Left lung (tissue), 10 donors: Measurements from ENCODE around the gene ARF4. TPM values are rescaled to one million over a fixed set of nuclear protein-coding genes. Genes with fewer than 3 reads are reported as not detected.

Experiments
- ATAC-seq: fragments of 200-7000 bp; cut with Tn5 transposase; one replicate; pipeline ENCODE4 v1.9.1; 2020; ENCODE audit warnings: moderate library complexity
- DNase-seq, 4 donors: peaks; one replicate each; pipeline ENCODE4 v3.0.0-alpha.2; 2013 to 2020
- H3K27ac ChIP-seq, 2 donors: fragments of 200-600 bp; sonication (generic) in 1 of 2; one replicate each; pipeline versions ENCODE4 v1.5.0 to v1.8.0; 2020 to 2021
- H3K27me3 ChIP-seq, 2 donors: fragments of 200-600 bp; sonication (generic) in 1 of 2; one replicate each; pipeline versions ENCODE4 v1.5.0 to v1.8.0; 2020 to 2021
- H3K36me3 ChIP-seq, 2 donors: fragments of 200-600 bp; sonication (generic) in 1 of 2; one replicate each; pipeline versions ENCODE4 v1.5.0 to v1.8.0; 2020 to 2021
- H3K4me1 ChIP-seq, 2 donors: fragments of 200-600 bp; one replicate each; pipeline ENCODE4 v1.8.0; 2021
- H3K4me3 ChIP-seq, 2 donors: fragments of 200-600 bp; sonication (generic) in 1 of 2; one replicate each; pipeline versions ENCODE4 v1.5.0 to v1.8.0; 2020 to 2021; ENCODE audit warnings: mild to moderate bottlenecking in 1 of 2
- H3K9me3 ChIP-seq, 2 donors: fragments of 200-600 bp; sonication (generic) in 1 of 2; one replicate each; pipeline versions ENCODE4 v1.5.0 to v1.8.0; 2020 to 2021
- CTCF ChIP-seq, 2 donors: fragments of 200-600 bp; sonication (generic) in 1 of 2; IDR thresholded peaks; one replicate each; pipeline versions ENCODE4 v1.5.0 to v1.8.0; 2021; ENCODE audit warnings: antibody characterized with exemption in 2 of 2
- intact Hi-C, 2 donors: fragments of 100-400 bp; cut with DNase I; formaldehyde crosslinking; loops; one replicate each; pipeline versions ENCODE4 v1.11.2 to v1.14.2; 2022
- polyA plus RNA-seq, 6 donors: library from polyadenylated mRNA; unstranded; fragments of 120-200 nt; gene quantifications; one replicate each; pipeline ENCODE4 v1.2.1, GENCODE V29; 2013; ENCODE audit not compliant: insufficient read length in 6 of 6
- total RNA-seq, 2 donors: library from RNA; stranded (reverse); fragmentation: NEBNext Ultra II Directional; extraction: Animal tissue kit (Norgen Biotek cat#: 25700); gene quantifications; one replicate each; pipeline ENCODE4 v1.2.1, GENCODE V29; 2021
- donor health status: DM: no; HTN: yes; CAD: no.
- donor health status: DM: no; HTN: no; CAD: no.

The ARF4 gene
- total and polyA plus RNA-seq, 8 donors, result 200 to 254 (median 216) TPM

- peak; percentile 62 for ATAC-seq
Observed at GRCh38 chr3:57556459-57557084, 40.6 kb downstream of the ARF4 start.

GRCh38 chr3:57555738-57556458 is 41.2 kb downstream of the ARF4 start, which contains the start of gene PDE12:
Gene PDE12 (plus strand): TSS chr3:57556274. CDS start chr3:57556380, 106 bp downstream.
- H3K36me3 ChIP-seq, result peaks cover 0 to 20% of the 10 kb centered on the region in 2 donors
- no peaks in the 10 kb centered on the region for H3K9me3 ChIP-seq
- no peak for TF ChIP-seq CTCF (IDR thresholded peaks at IDR 0.05)
- H3K4me3 ChIP-seq, result peak within 1 kb of the TSS; percentile 77 to 96
- intact Hi-C loops, result no loop called here
- H3K27me3 ChIP-seq, result no peaks in the 10 kb centered on the region
- peak within 1 kb of the TSS; percentile 85 to 93 for H3K27ac ChIP-seq
- H3K4me1 ChIP-seq, result peaks cover 15 to 38% of the 10 kb centered on the region in 2 donors
- ATAC-seq (peak; percentile 93), DNase-seq (peak; percentile 84 to 95 (median 90))

More at GRCh38 chr3:57556459-57557084, 40.6 kb downstream of the ARF4 start:
- DNase-seq, result peak in 2 of 4 donors; percentile 42 to 85
- H3K27ac ChIP-seq, result peak overlapping the region; percentile 85 to 93
- peak overlapping the region; percentile 77 to 96 for H3K4me3 ChIP-seq
- peaks cover 0 to 27% of the 10 kb centered on the region in 2 donors for H3K36me3 ChIP-seq
- TF ChIP-seq CTCF (IDR thresholded peaks at IDR 0.05), result no peak
- no peaks in the 10 kb centered on the region for H3K27me3 ChIP-seq
- intact Hi-C loops, result no loop called here
- H3K9me3 ChIP-seq, result no peaks in the 10 kb centered on the region
- peaks cover 15 to 45% of the 10 kb centered on the region in 2 donors for H3K4me1 ChIP-seq

- Histone ChIP-seq H3K36me3 (peaks cover 0 to 14% of the 10 kb centered on the region in 2 donors), H3K4me3 (peak overlapping the region; percentile 77 to 96), H3K27ac (peak overlapping the region; percentile 85 to 93), H3K4me1 (peaks cover 15 to 35% of the 10 kb centered on the region in 2 donors), H3K27me3 (no peaks in the 10 kb centered on the region), H3K9me3 (no peaks in the 10 kb centered on the region)
- peak; percentile 15 for ATAC-seq
- DNase-seq, result no peak
- intact Hi-C loops, result no loop called here
- TF ChIP-seq CTCF (IDR thresholded peaks at IDR 0.05), result no peak
Observed at GRCh38 chr3:57555306-57555705, 41.8 kb downstream of the ARF4 start.

GRCh38 chr3:57546616-57547015 is 50.5 kb downstream of the ARF4 start:
- Histone ChIP-seq H3K4me1 (peaks cover 0 to 8% of the 10 kb centered on the region in 2 donors), H3K27me3 (peaks cover 0 to 8% of the 10 kb centered on the region in 2 donors), H3K27ac (no peak overlapping the region), H3K4me3 (no peak overlapping the region), H3K36me3 (no peaks in the 10 kb centered on the region), H3K9me3 (no peaks in the 10 kb centered on the region)
- no peak for DNase-seq
- intact Hi-C loops, result no loop called here
- ATAC-seq, result no peak
- no peak for TF ChIP-seq CTCF (IDR thresholded peaks at IDR 0.05)

GRCh38 chr3:57545636-57546268 is 51.4 kb downstream of the ARF4 start:
- Histone ChIP-seq H3K27ac (no peak overlapping the region), H3K9me3 (no peaks in the 10 kb centered on the region), H3K4me1 (peaks cover 0 to 8% of the 10 kb centered on the region in 2 donors), H3K36me3 (no peaks in the 10 kb centered on the region), H3K27me3 (peaks cover 0 to 8% of the 10 kb centered on the region in 2 donors), H3K4me3 (no peak overlapping the region)
- intact Hi-C loops, result no loop called here
- no peak for TF ChIP-seq CTCF (IDR thresholded peaks at IDR 0.05)
- DNase-seq (no peak), ATAC-seq (no peak)
